ENCODE data around the gene KRTAP4-16.
"Not testable (repeated sequence)": the region's sequence is repeated elsewhere in the genome, so short reads cannot be mapped to it uniquely, and the experiment has no call there.

Gene KRTAP4-16

GRCh38 chr17:41104386-41105038 is 2.5 kb upstream of the KRTAP4-16 start:
- not testable (repeated sequence) for H3K36me3 Mint-ChIP-seq, H3K27ac Mint-ChIP-seq, H3K4me1 Mint-ChIP-seq, ATAC-seq, H3K9me3 Mint-ChIP-seq, H3K4me3 Mint-ChIP-seq
- H3K27me3 Mint-ChIP-seq = peaks cover 33% of the 10 kb centered on the region

GRCh38 chr17:41103896-41104295 is 1.9 kb upstream of the KRTAP4-16 start:
- no peak for ATAC-seq
- Mint-ChIP-seq H3K27ac (no peak overlapping the region), H3K27me3 (peaks cover 33% of the 10 kb centered on the region), H3K4me3 (no peak overlapping the region), H3K4me1 (peaks cover 7% of the 10 kb centered on the region), H3K36me3 (no peaks in the 10 kb centered on the region), H3K9me3 (no peaks in the 10 kb centered on the region)

- not testable (repeated sequence) for H3K36me3 Mint-ChIP-seq, H3K4me3 Mint-ChIP-seq, H3K4me1 Mint-ChIP-seq, H3K27ac Mint-ChIP-seq, H3K9me3 Mint-ChIP-seq, ATAC-seq
- peaks cover 57% of the 10 kb centered on the region for H3K27me3 Mint-ChIP-seq
Measured at GRCh38 chr17:41099682-41100480, 2.1 kb downstream of the KRTAP4-16 start.

GRCh38 chr17:41098481-41098880 is 3.5 kb downstream of the KRTAP4-16 start:
- H3K9me3 Mint-ChIP-seq = no peaks in the 10 kb centered on the region
- no peaks in the 10 kb centered on the region for H3K36me3 Mint-ChIP-seq
- ATAC-seq = no peak
- no peaks in the 10 kb centered on the region for H3K4me1 Mint-ChIP-seq
- peaks cover 61% of the 10 kb centered on the region for H3K27me3 Mint-ChIP-seq
- H3K4me3 Mint-ChIP-seq = no peak overlapping the region
- H3K27ac Mint-ChIP-seq = no peak overlapping the region

GRCh38 chr17:41098042-41098441 is 4.0 kb downstream of the KRTAP4-16 start, which contains the start of gene KRTAP4-8:
Gene KRTAP4-8 (minus strand): TSS chr17:41098142. CDS start chr17:41098084, 58 bp downstream.
- Mint-ChIP-seq H3K27ac (no peak within 1 kb of the TSS), H3K36me3 (no peaks in the 10 kb centered on the region), H3K27me3 (peaks cover 61% of the 10 kb centered on the region), H3K4me1 (no peaks in the 10 kb centered on the region), H3K4me3 (no peak within 1 kb of the TSS), H3K9me3 (no peaks in the 10 kb centered on the region)
- no peak for ATAC-seq

- H3K9me3 Mint-ChIP-seq = no peaks in the 10 kb centered on the region
Measured at GRCh38 chr17:41096055-41096454, 6.0 kb downstream of the KRTAP4-16 start.

GRCh38 chr17:41088760-41089352 is 13.2 kb downstream of the KRTAP4-16 start:
- not testable (repeated sequence) for H3K4me1 Mint-ChIP-seq, H3K9me3 Mint-ChIP-seq, ATAC-seq, H3K27ac Mint-ChIP-seq, H3K4me3 Mint-ChIP-seq, H3K36me3 Mint-ChIP-seq
- H3K27me3 Mint-ChIP-seq = peaks cover 12% of the 10 kb centered on the region

More at GRCh38 chr17:41096055-41096454, 6.0 kb downstream of the KRTAP4-16 start:
- Mint-ChIP-seq H3K27ac (no peak overlapping the region), H3K4me1 (no peaks in the 10 kb centered on the region), H3K27me3 (peaks cover 53% of the 10 kb centered on the region), H3K4me3 (no peak overlapping the region), H3K36me3 (no peaks in the 10 kb centered on the region)
- no peak for ATAC-seq

GRCh38 chr17:41084100-41084856 is 17.7 kb downstream of the KRTAP4-16 start, which contains the start of gene KRTAP4-7:
Gene KRTAP4-7 (plus strand): TSS chr17:41084150. CDS start chr17:41084207, 57 bp downstream.
- H3K4me1 Mint-ChIP-seq, ATAC-seq, H3K36me3 Mint-ChIP-seq, H3K4me3 Mint-ChIP-seq, H3K9me3 Mint-ChIP-seq, H3K27ac Mint-ChIP-seq: not testable (repeated sequence)
- peaks cover 24% of the 10 kb centered on the region for H3K27me3 Mint-ChIP-seq

- ATAC-seq = not testable (repeated sequence)
- H3K27me3 Mint-ChIP-seq = peaks cover 24% of the 10 kb centered on the region
Measured at GRCh38 chr17:41083427-41083826, 18.6 kb downstream of the KRTAP4-16 start.

GRCh38 chr17:41082626-41083025 is 19.4 kb downstream of the KRTAP4-16 start:
- no peaks in the 10 kb centered on the region for H3K4me1 Mint-ChIP-seq
- ATAC-seq = no peak
- H3K27ac Mint-ChIP-seq = no peak overlapping the region
- H3K4me3 Mint-ChIP-seq = no peak overlapping the region
- H3K36me3 Mint-ChIP-seq = no peaks in the 10 kb centered on the region
- H3K27me3 Mint-ChIP-seq = peaks cover 24% of the 10 kb centered on the region
- no peaks in the 10 kb centered on the region for H3K9me3 Mint-ChIP-seq

More at GRCh38 chr17:41083427-41083826, 18.6 kb downstream of the KRTAP4-16 start:
- H3K27ac Mint-ChIP-seq, H3K4me1 Mint-ChIP-seq, H3K4me3 Mint-ChIP-seq, H3K36me3 Mint-ChIP-seq, H3K9me3 Mint-ChIP-seq: not testable (repeated sequence)

- Mint-ChIP-seq H3K27ac (no peak overlapping the region), H3K27me3 (peaks cover 58% of the 10 kb centered on the region), H3K36me3 (no peaks in the 10 kb centered on the region), H3K4me3 (no peak overlapping the region), H3K9me3 (peaks cover 6% of the 10 kb centered on the region), H3K4me1 (no peaks in the 10 kb centered on the region)
- ATAC-seq = no peak
Measured at GRCh38 chr17:41076788-41077187, 25.2 kb downstream of the KRTAP4-16 start.

- Mint-ChIP-seq H3K27me3 (peaks cover 48% of the 10 kb centered on the region), H3K36me3 (no peaks in the 10 kb centered on the region), H3K4me3 (no peak overlapping the region), H3K27ac (no peak overlapping the region), H3K4me1 (no peaks in the 10 kb centered on the region), H3K9me3 (peaks cover 6% of the 10 kb centered on the region)
- ATAC-seq = no peak
Measured at GRCh38 chr17:41073676-41074075, 28.3 kb downstream of the KRTAP4-16 start.

- peaks cover 4% of the 10 kb centered on the region for H3K9me3 Mint-ChIP-seq
- H3K36me3 Mint-ChIP-seq = no peaks in the 10 kb centered on the region
- no peak for ATAC-seq
- H3K4me3 Mint-ChIP-seq = no peak overlapping the region
- H3K4me1 Mint-ChIP-seq = no peaks in the 10 kb centered on the region
- H3K27me3 Mint-ChIP-seq = peaks cover 44% of the 10 kb centered on the region
- no peak overlapping the region for H3K27ac Mint-ChIP-seq
Measured at GRCh38 chr17:41071606-41072360, 30.2 kb downstream of the KRTAP4-16 start.

GRCh38 chr17:41069031-41069430 is 33.0 kb downstream of the KRTAP4-16 start:
- H3K27me3 Mint-ChIP-seq = peaks cover 19% of the 10 kb centered on the region
- no peak for ATAC-seq

More at GRCh38 chr17:41069031-41069430, 33.0 kb downstream of the KRTAP4-16 start:
- Mint-ChIP-seq H3K4me3 (no peak overlapping the region), H3K27ac (no peak overlapping the region), H3K4me1 (no peaks in the 10 kb centered on the region), H3K36me3 (no peaks in the 10 kb centered on the region), H3K9me3 (no peaks in the 10 kb centered on the region)

All from stimulated activated memory B cell treated with anti-CD40 and anti-IgM and Interleukin-4, amounts not matched to agents 10 μg/mL and 1 μg/mL and 100 μg/mL, for 72 hours (primary cell).